K562 (cell line): ENCODE measurements around the gene SPATA13. TPM values are rescaled to one million over a fixed set of nuclear protein-coding genes. Genes with fewer than 3 reads are reported as not detected.

ENCODE experiments used
- ATAC-seq: fragments of 200-7000 bp; cut with Tn5 transposase; 3 replicates; pipeline ENCODE4 v1.9.1; 2020; ENCODE audit warnings: moderate library complexity
- BruUV-seq: library from RNA; stranded (reverse); fragments of 400-500 nt; replicated peaks from 2 replicates; lab custom pipeline; 2021; lab: Mats Ljungman, UMichigan
- CTCF ChIA-PET: fragments of 300-600 bp; formaldehyde crosslinking; extraction: SDS; loops from one replicate; lab custom pipeline; 2021; ENCODE audit warnings: low intra/inter-chr PET ratio; lab: Yijun Ruan, JAX
- POLR2A ChIA-PET: fragments of 300-600, 350-650 bp; sonication (Branson Sonifier 250); formaldehyde crosslinking; extraction: SDS; loops from one replicate; lab custom pipeline; 2021; ENCODE audit warnings: antibody characterized with exemption, inconsistent platforms; lab: Yijun Ruan, JAX
- DNase-seq, 4 experiments: peaks; one replicate each; pipeline versions ENCODE4 v3.0.0 to v3.0.0-alpha.2; 2011 to 2018; ENCODE audit warnings: low spot score in 3 of 4, mixed read lengths in 3 of 4; ENCODE audit errors: extremely low read depth in 1 of 4
- FAIRE-seq: peaks from 2 replicates; lab custom pipeline; 2011; peaks lifted over from hg19 to GRCh38; lab: Jason Lieb, UNC
- H2AFZ ChIP-seq: 2 replicates; pipeline ENCODE4 v1.6.0; 2011; ENCODE audit warnings: low read depth, low read length, control low read depth, inconsistent platforms
- H3K27ac ChIP-seq: fragments of 200-600 bp; 3 replicates; pipeline ENCODE4 v1.8.0; 2011; ENCODE audit warnings: low read depth, mild to moderate bottlenecking, control low read depth, inconsistent platforms, low read length, moderate library complexity, mixed read lengths; ENCODE audit errors: extremely low read depth
- H3K27me3 ChIP-seq, 2 experiments: fragments of 300-600 bp in 1 of 2; 2 replicates in 1 of 2; 3 replicates in 1 of 2; pipeline versions ENCODE4 v1.6.0 to v1.8.0; 2011; ENCODE audit warnings: inconsistent platforms in 2 of 2, low read length in 2 of 2, mild to moderate bottlenecking in 1 of 2, mixed read lengths in 1 of 2, moderate library complexity in 1 of 2; ENCODE audit not compliant: control insufficient read depth in 2 of 2, insufficient read depth in 2 of 2
- H3K36me3 ChIP-seq: fragments of 300-600 bp; 3 replicates; pipeline ENCODE4 v1.8.0; 2011; ENCODE audit warnings: mild to moderate bottlenecking, low read length, inconsistent platforms; ENCODE audit not compliant: control insufficient read depth, insufficient read depth
- H3K4me1 ChIP-seq, 2 experiments: fragments of 200-600 bp in 1 of 2; replicated peaks in 1 of 2; 2 replicates in 1 of 2; 3 replicates in 1 of 2; pipeline versions ENCODE4 v1.5.1 to v1.8.0; 2011; ENCODE audit warnings: inconsistent platforms in 2 of 2, low read length in 2 of 2, mild to moderate bottlenecking in 1 of 2, mixed read lengths in 1 of 2, moderate library complexity in 1 of 2; ENCODE audit not compliant: control insufficient read depth in 2 of 2, insufficient read depth in 2 of 2
- H3K4me2 ChIP-seq: 2 replicates; pipeline ENCODE4 v1.6.1; 2011; ENCODE audit warnings: low read length, control low read depth, inconsistent platforms, mixed read lengths; ENCODE audit not compliant: insufficient read depth
- H3K4me3 ChIP-seq: fragments of 200-600 bp; sonication (generic), shearing (Covaris generic); 2 replicates; pipeline ENCODE4 v1.5.1; 2016; ENCODE audit warnings: control low read depth, inconsistent platforms
- H3K79me2 ChIP-seq: fragments of 200-600 bp; 3 replicates; pipeline ENCODE4 v1.8.0; 2011; ENCODE audit warnings: low read length, inconsistent platforms; ENCODE audit not compliant: control insufficient read depth, insufficient read depth
- H3K9ac ChIP-seq, 2 experiments: 2 replicates each; pipeline versions ENCODE4 v1.6.0 to v1.6.1; 2011; ENCODE audit warnings: low read depth in 2 of 2, low read length in 2 of 2, control low read depth in 1 of 2, inconsistent platforms in 1 of 2, mild to moderate bottlenecking in 1 of 2, mixed read lengths in 1 of 2; ENCODE audit not compliant: insufficient read depth in 1 of 2
- H3K9me1 ChIP-seq: one replicate; pipeline ENCODE4 v1.6.0; 2011; ENCODE audit warnings: inconsistent platforms, mild to moderate bottlenecking, low read length, moderate library complexity; ENCODE audit not compliant: control insufficient read depth, insufficient read depth
- H3K9me3 ChIP-seq: replicated peaks from 2 replicates; pipeline ENCODE4 v1.5.1; 2011; ENCODE audit warnings: low read depth, low read length, inconsistent platforms; ENCODE audit not compliant: control insufficient read depth, insufficient read depth
- H4K20me1 ChIP-seq: replicated peaks from 2 replicates; pipeline ENCODE4 v1.6.1; 2011; ENCODE audit warnings: low read length, inconsistent platforms, mixed read lengths; ENCODE audit not compliant: control insufficient read depth, insufficient read depth
- ARID1B ChIP-seq: fragments of 450-650 bp; IDR thresholded peaks from 2 replicates; pipeline ENCODE4 v1.6.1; 2016; ENCODE audit warnings: antibody characterized with exemption, mild to moderate bottlenecking, inconsistent platforms
- CTCF ChIP-seq, 3 experiments: IDR thresholded peaks in 2 of 3; conservative IDR thresholded peaks in 1 of 3; 2 replicates each; pipeline ENCODE4 v1.5.1; 2011 to 2012; ENCODE audit warnings: low read length in 3 of 3, mild to moderate bottlenecking in 3 of 3, control low read depth in 2 of 3, improper control_type of control experiment in 1 of 3, inconsistent platforms in 1 of 3, low read depth in 1 of 3, mixed read lengths in 1 of 3, moderate library complexity in 1 of 3; ENCODE audit not compliant: insufficient read depth in 2 of 3
- REST ChIP-seq, 2 experiments: fragments of 450-650 bp; formaldehyde crosslinking in 1 of 2; IDR thresholded peaks; 2 replicates each; pipeline versions ENCODE4 v1.4.0 to v1.6.1; 2014 to 2020; ENCODE audit warnings: mild to moderate bottlenecking in 2 of 2, borderline replicate concordance in 1 of 2, low read depth in 1 of 2
- RUNX1 ChIP-seq: sonication (generic); IDR thresholded peaks from 2 replicates; pipeline ENCODE4 v1.6.1; 2016; ENCODE audit warnings: antibody characterized with exemption, low read depth
- THAP12 ChIP-seq: fragments of 250-450 bp; sonication (Bioruptor Pico); IDR thresholded peaks from 2 replicates; pipeline ENCODE4 v1.9.0; 2021; ENCODE audit warnings: mild to moderate bottlenecking, inconsistent platforms
- ZNF699 ChIP-seq: fragments of 250-450 bp; sonication (Bioruptor Pico); IDR thresholded peaks from 2 replicates; pipeline ENCODE4 v1.8.0; 2021; ENCODE audit warnings: mild to moderate bottlenecking, moderate library complexity; ENCODE audit not compliant: insufficient replicate concordance
- WGBS: fragments of 100-300 bp; shearing (Covaris generic); methylation state at CpG from one replicate; pipeline ENCODE4 v1.1.6; 2016; ENCODE audit warnings: low coverage, mixed read lengths; ENCODE audit not compliant: insufficient coverage; ENCODE audit errors: missing lambda C conversion rate; 5-methylcytosine and 5-hydroxymethylcytosine counted together
- in situ Hi-C: fragments of 300-500 bp; cut with MboI; formaldehyde crosslinking; loops from 4 replicates; pipeline ENCODE4 v1.15.0; 2018; ENCODE audit warnings: inconsistent platforms, mixed read lengths
- intact Hi-C: fragments of 100-400 bp; cut with micrococcal nuclease; formaldehyde crosslinking; loops from 2 replicates; pipeline ENCODE4 v1.14.2; 2022
- polyA plus RNA-seq, 8 experiments: library from polyadenylated mRNA; depleted of rRNA in 4 of 8; stranded (reverse) in 5 of 8; unstranded in 3 of 8; fragments of >200 nt; fragmentation: Nextera tagmentation in 2 of 8; fragmentation: Illumina TruSeq in 1 of 8; extraction: Ambion mirVana in 2 of 8; extraction: Trizol in 1 of 8; gene quantifications; 2 replicates each; pipeline versions ENCODE4 v1.2.1 to v1.2.3, GENCODE V29; 2011 to 2014; ENCODE audit warnings: inconsistent platforms in 1 of 8, missing spikeins in 1 of 8
- total RNA-seq, 7 experiments: library from RNA; depleted of rRNA in 6 of 7; stranded (reverse); fragments of >200 nt in 6 of 7; fragmentation: Illumina TruSeq in 2 of 7; extraction: Trizol in 2 of 7; gene quantifications; 2 replicates each; pipeline versions ENCODE4 v1.2.1 to v1.2.3, GENCODE V29; 2011 to 2021; ENCODE audit warnings: low replicate concordance in 1 of 7

The SPATA13 gene
- total and polyA plus RNA-seq, 9 of the 15 experiments (the other 6 are each of a cell fraction or from before 2014, with no cell fraction given), result 0.08 to 0.99 (median 0.21) TPM; not detected in 2

- TF ChIP-seq ZNF699 (CRISPR knock-in tag) (no peak), RUNX1 (no peak), ARID1B (no peak), THAP12 (no peak)
Observed at GRCh38 chr13:24226762-24227161, 66.2 kb downstream of the SPATA13 start (continued).

- DNase-seq (peak; percentile 12 to 54 (median 20)), ATAC-seq (peak; percentile 53; the same call in 2 of the 3 replicates), FAIRE-seq (peak; percentile 88)
- no peak overlapping the region for H3K9ac ChIP-seq
- no peaks in the 10 kb centered on the region for H3K79me2 ChIP-seq
- no peaks in the 10 kb centered on the region for H3K9me3 ChIP-seq
- H3K36me3 ChIP-seq, result no peaks in the 10 kb centered on the region
- intact Hi-C loops, result no loop called here
- CTCF ChIA-PET, result interaction anchor here (0.9 to 1.3 kb wide), 2 partner anchors 176 to 209 kb away, joined by 4 to 9 read pairs; no protein-coding TSS in a partner anchor
- no peaks in the 10 kb centered on the region for H3K4me1 ChIP-seq
- no TSS peak for BruUV-seq
- POLR2A ChIA-PET, result interaction anchor here (1.0 kb wide), 1 partner anchor 9 kb away, joined by 3 read pairs; no protein-coding TSS in a partner anchor
- no peak overlapping the region for H3K27ac ChIP-seq
- no peaks in the 10 kb centered on the region for H3K9me1 ChIP-seq
- no peaks in the 10 kb centered on the region; the same call in 1 of the 2 replicates for H4K20me1 ChIP-seq
- peaks cover 0 to 5% of the 10 kb centered on the region in 2 experiments; a peak in 1 of 5 replicates for H3K27me3 ChIP-seq
- no peak overlapping the region for H3K4me3 ChIP-seq
- in situ Hi-C loops, result no loop called here
- H3K4me2 ChIP-seq, result no peak overlapping the region
- H2AFZ ChIP-seq, result no peak overlapping the region
- 0% methylated on average over 4 of the region's 4 CpGs for WGBS
- TF ChIP-seq CTCF (IDR thresholded peaks at IDR 0.05 in 2 of 3, conservative IDR thresholded peaks at IDR 0.05 in 1 of 3; ENCODE audit: insufficient read depth in 2 of 3, low read depth in 1 of 3, low read length in 3 of 3), result peak; percentile 55 to 69 (median 68)
- peak; percentile 28; the same call in 1 of the 2 replicates for TF ChIP-seq REST (IDR thresholded peaks at IDR 0.05; ENCODE audit: borderline replicate concordance)
- no peak for TF ChIP-seq REST (CRISPR knock-in tag; IDR thresholded peaks at IDR 0.05; ENCODE audit: low read depth)
Observed at GRCh38 chr13:24228852-24229458, 68.4 kb downstream of the SPATA13 start.
